PC-9 (cell line): ENCODE data around the gene FAM117B. TPM values are rescaled to one million over a fixed set of nuclear protein-coding genes. Genes with fewer than 3 reads are reported as not detected.

ENCODE experiments used
- BruUV-seq: library from RNA; stranded (reverse); fragments of 400-500 nt; replicated peaks from 2 replicates; lab custom pipeline; 2021; lab: Mats Ljungman, UMichigan
- CTCF ChIA-PET: fragments of 300-600 bp; sonication (Branson Sonifier 250); formaldehyde crosslinking; loops from one replicate; lab custom pipeline; 2022; ENCODE audit warnings: antibody characterized with exemption; lab: Charles Lee
- POLR2A ChIA-PET: fragments of 300-600 bp; sonication (Branson Sonifier 250); formaldehyde crosslinking; loops from one replicate; lab custom pipeline; 2022; ENCODE audit warnings: antibody characterized with exemption; ENCODE audit not compliant: unreplicated experiment; lab: Charles Lee
- DNase-seq, 2 experiments: peaks; one replicate each; pipeline versions ENCODE4 v3.0.0 to v3.0.0-alpha.2; 2015 to 2022; ENCODE audit warnings: mixed read lengths in 1 of 2
- H2AFZ ChIP-seq: fragments of 200-600 bp; sonication (generic); 2 replicates; pipeline ENCODE4 v1.8.1; 2017; ENCODE audit warnings: antibody characterized with exemption
- H3F3A ChIP-seq: fragments of 200-600 bp; sonication (generic); 2 replicates; pipeline ENCODE4 v1.8.1; 2017; ENCODE audit warnings: antibody characterized with exemption, mild to moderate bottlenecking, low read depth; ENCODE audit not compliant: insufficient read depth
- H3K27ac ChIP-seq: fragments of 200-600 bp; sonication (generic); 2 replicates; pipeline ENCODE4 v1.6.1; 2016; ENCODE audit warnings: mixed run types
- H3K27me3 ChIP-seq: fragments of 200-600 bp; sonication (generic); 2 replicates; pipeline ENCODE4 v1.6.1; 2016; ENCODE audit warnings: low read depth, mixed run types; ENCODE audit not compliant: insufficient read depth
- H3K36me3 ChIP-seq: fragments of 200-600 bp; sonication (generic); 2 replicates; pipeline ENCODE4 v1.6.1; 2016; ENCODE audit warnings: low read depth, mixed run types
- H3K4me1 ChIP-seq: fragments of 200-600 bp; sonication (generic); replicated peaks from 2 replicates; pipeline ENCODE4 v1.6.1; 2016; ENCODE audit warnings: mixed run types; ENCODE audit not compliant: insufficient read depth
- H3K4me2 ChIP-seq: fragments of 200-600 bp; sonication (generic); 2 replicates; pipeline ENCODE4 v1.6.1; 2017; ENCODE audit warnings: mixed run types
- H3K4me3 ChIP-seq: fragments of 200-600 bp; sonication (generic); 2 replicates; pipeline ENCODE4 v1.6.1; 2016; ENCODE audit warnings: mixed run types
- H3K79me2 ChIP-seq: fragments of 200-600 bp; sonication (generic); 2 replicates; pipeline ENCODE4 v1.6.1; 2017; ENCODE audit warnings: low read depth, mixed run types
- H3K9me2 ChIP-seq: fragments of 200-600 bp; sonication (generic); 2 replicates; pipeline ENCODE4 v1.8.1; 2017; ENCODE audit warnings: mild to moderate bottlenecking; ENCODE audit not compliant: insufficient read depth
- H3K9me3 ChIP-seq: fragments of 200-600 bp; sonication (generic); 2 replicates; pipeline ENCODE4 v1.8.1; 2016; ENCODE audit warnings: low read depth; ENCODE audit not compliant: insufficient read depth
- H4K20me1 ChIP-seq: fragments of 200-600 bp; sonication (generic); 2 replicates; pipeline ENCODE4 v1.8.1; 2017; ENCODE audit not compliant: insufficient read depth
- EZH2 ChIP-seq: fragments of 200-600 bp; sonication (generic); IDR thresholded peaks from 2 replicates; pipeline ENCODE4 v1.8.0; 2017; ENCODE audit warnings: antibody characterized with exemption, low read depth
- intact Hi-C: fragments of 100-400 bp; cut with micrococcal nuclease; formaldehyde crosslinking; loops from one replicate; pipeline ENCODE4 v1.10.0; 2022; ENCODE audit not compliant: unreplicated experiment
- total RNA-seq: library from RNA; stranded (reverse); gene quantifications from 2 replicates; pipeline ENCODE4 v1.2.3, GENCODE V29; 2021
- TF ChIP-seq, protein P1 (sequence below): fragments of 200-600 bp; sonication (generic); conservative IDR thresholded peaks from 2 replicates; pipeline ENCODE4 v1.6.1; 2017; ENCODE audit warnings: mixed run types, antibody characterized with exemption, mild to moderate bottlenecking, moderate library complexity

Gene FAM117B
- total RNA-seq, 1 experiment from 2014 or later: 8.2 TPM

DNA sequence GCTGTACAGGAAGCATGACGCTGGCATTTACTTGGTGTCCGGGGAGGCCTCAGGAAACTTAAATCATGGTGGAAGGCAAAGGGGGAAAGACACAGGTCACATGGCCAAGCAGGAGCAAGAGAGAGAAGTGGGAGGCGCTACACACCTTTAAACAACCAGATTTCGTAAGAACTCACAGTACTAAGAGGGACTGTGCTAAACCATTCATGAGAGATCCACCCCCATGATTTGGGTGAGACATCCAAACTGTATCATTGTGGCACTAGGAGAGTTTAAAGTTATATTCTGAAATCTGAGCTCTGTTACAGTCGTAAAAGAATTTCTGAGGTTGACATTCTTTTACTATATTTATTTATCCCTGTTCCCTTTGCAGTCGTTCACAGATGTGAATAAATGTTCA is 120.2 kb downstream of the FAM117B start:
- no peaks in the 10 kb centered on the region for H4K20me1 ChIP-seq
- H3K27ac ChIP-seq: no peak overlapping the region
- no peaks in the 10 kb centered on the region for H3K9me3 ChIP-seq
- H3F3A ChIP-seq: no peaks in the 10 kb centered on the region
- POLR2A ChIA-PET: no interaction called here
- H2AFZ ChIP-seq: no peak overlapping the region
- intact Hi-C loops: no loop called here
- H3K36me3 ChIP-seq: no peaks in the 10 kb centered on the region
- no peaks in the 10 kb centered on the region for H3K4me1 ChIP-seq
- H3K27me3 ChIP-seq: no peaks in the 10 kb centered on the region
- no peaks in the 10 kb centered on the region for H3K9me2 ChIP-seq
- H3K4me3 ChIP-seq: no peak overlapping the region
- no peak overlapping the region for H3K4me2 ChIP-seq
- no TSS peak for BruUV-seq
- no peak for DNase-seq
- CTCF ChIA-PET: no interaction called here
- no peaks in the 10 kb centered on the region for H3K79me2 ChIP-seq
- no peak for TF ChIP-seq EZH2
- TF ChIP-seq, protein P1, sequence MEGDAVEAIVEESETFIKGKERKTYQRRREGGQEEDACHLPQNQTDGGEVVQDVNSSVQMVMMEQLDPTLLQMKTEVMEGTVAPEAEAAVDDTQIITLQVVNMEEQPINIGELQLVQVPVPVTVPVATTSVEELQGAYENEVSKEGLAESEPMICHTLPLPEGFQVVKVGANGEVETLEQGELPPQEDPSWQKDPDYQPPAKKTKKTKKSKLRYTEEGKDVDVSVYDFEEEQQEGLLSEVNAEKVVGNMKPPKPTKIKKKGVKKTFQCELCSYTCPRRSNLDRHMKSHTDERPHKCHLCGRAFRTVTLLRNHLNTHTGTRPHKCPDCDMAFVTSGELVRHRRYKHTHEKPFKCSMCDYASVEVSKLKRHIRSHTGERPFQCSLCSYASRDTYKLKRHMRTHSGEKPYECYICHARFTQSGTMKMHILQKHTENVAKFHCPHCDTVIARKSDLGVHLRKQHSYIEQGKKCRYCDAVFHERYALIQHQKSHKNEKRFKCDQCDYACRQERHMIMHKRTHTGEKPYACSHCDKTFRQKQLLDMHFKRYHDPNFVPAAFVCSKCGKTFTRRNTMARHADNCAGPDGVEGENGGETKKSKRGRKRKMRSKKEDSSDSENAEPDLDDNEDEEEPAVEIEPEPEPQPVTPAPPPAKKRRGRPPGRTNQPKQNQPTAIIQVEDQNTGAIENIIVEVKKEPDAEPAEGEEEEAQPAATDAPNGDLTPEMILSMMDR: no peak

DNA sequence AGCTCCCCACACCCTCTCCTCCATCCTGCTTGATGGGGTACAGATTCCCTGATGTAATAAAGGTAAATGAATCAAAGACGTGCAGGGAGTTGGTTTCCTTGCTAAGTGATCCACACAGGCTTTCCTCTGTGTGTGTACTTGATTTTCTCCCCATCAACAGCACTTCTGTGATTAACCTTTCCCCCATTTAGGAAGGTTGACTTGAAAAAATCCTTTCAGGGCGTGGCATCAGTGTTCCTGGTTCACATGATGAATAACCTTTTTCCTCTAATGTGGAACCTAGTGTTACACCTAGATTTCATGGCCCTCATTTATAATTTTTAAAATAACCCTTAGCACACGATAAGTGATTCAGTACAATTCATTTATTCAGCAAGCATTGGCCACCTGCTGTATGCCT is 121.8 kb downstream of the FAM117B start:
- no peaks in the 10 kb centered on the region for H3K9me2 ChIP-seq
- intact Hi-C loops: no loop called here
- POLR2A ChIA-PET: no interaction called here

DNA sequence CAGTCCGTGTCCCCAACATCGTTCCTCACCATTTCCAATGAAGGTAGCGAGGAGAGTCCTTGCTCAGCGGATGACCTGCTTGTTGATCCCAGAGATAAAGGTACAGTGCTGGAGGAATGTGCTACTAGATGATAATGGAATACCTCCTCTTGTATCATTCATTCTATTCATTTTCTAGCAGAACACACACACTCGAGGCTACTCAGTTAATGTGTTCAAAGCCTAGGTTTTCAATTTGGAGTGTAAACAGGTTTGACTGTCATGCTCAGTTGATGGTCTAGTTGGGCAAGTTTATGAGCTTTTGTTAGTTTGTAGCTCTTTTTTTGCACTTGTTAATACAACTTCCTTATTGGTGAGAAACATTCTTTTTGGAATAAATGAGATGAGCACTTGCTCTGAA is 122.6 kb downstream of the FAM117B start:
- no peaks in the 10 kb centered on the region for H3K36me3 ChIP-seq
- TF ChIP-seq EZH2: no peak
- TF ChIP-seq, protein P1: no peak
- no peak overlapping the region for H3K4me3 ChIP-seq
- intact Hi-C loops: no loop called here
- H4K20me1 ChIP-seq: no peaks in the 10 kb centered on the region
- no peak overlapping the region for H3K27ac ChIP-seq
- H3K9me3 ChIP-seq: no peaks in the 10 kb centered on the region
- H3K4me2 ChIP-seq: no peak overlapping the region
- no peaks in the 10 kb centered on the region for H3F3A ChIP-seq
- no peaks in the 10 kb centered on the region for H3K27me3 ChIP-seq
- no peak for DNase-seq
- ChIA-PET CTCF (no interaction called here), POLR2A (interaction anchor here (0.6 kb wide), 1 partner anchor 37 kb away, joined by 38 read pairs; no protein-coding TSS in a partner anchor)
- no peak overlapping the region for H2AFZ ChIP-seq
- no peaks in the 10 kb centered on the region for H3K79me2 ChIP-seq
- no TSS peak for BruUV-seq
- H3K4me1 ChIP-seq: no peaks in the 10 kb centered on the region
- no peaks in the 10 kb centered on the region for H3K9me2 ChIP-seq

More for the DNA sequence above, 121.8 kb downstream of the FAM117B start:
- no peak overlapping the region for H3K4me2 ChIP-seq
- no peak overlapping the region for H3K4me3 ChIP-seq
- no peak overlapping the region for H2AFZ ChIP-seq
- CTCF ChIA-PET: no interaction called here
- TF ChIP-seq, protein P1: no peak
- no peak for TF ChIP-seq EZH2
- no peaks in the 10 kb centered on the region for H4K20me1 ChIP-seq
- no peaks in the 10 kb centered on the region for H3K36me3 ChIP-seq
- no peak for DNase-seq
- H3K79me2 ChIP-seq: no peaks in the 10 kb centered on the region
- H3K27ac ChIP-seq: no peak overlapping the region
- BruUV-seq: no TSS peak
- H3K9me3 ChIP-seq: no peaks in the 10 kb centered on the region
- no peaks in the 10 kb centered on the region for H3K4me1 ChIP-seq
- H3K27me3 ChIP-seq: no peaks in the 10 kb centered on the region
- H3F3A ChIP-seq: no peaks in the 10 kb centered on the region
